HG02759 (cell line): ENCODE measurements around the gene OSBP2.
A peak's percentile ranks its signal among the peaks of the same experiment; 100 is the strongest.

Source experiments
- ATAC-seq: cut with Tn5 transposase; IDR thresholded peaks from one replicate; pipeline ENCODE4 v1.9.1; 2021; ENCODE audit warnings: mild to moderate bottlenecking, moderate library complexity; ENCODE audit not compliant: unreplicated experiment

OSBP2 gene, protein sequence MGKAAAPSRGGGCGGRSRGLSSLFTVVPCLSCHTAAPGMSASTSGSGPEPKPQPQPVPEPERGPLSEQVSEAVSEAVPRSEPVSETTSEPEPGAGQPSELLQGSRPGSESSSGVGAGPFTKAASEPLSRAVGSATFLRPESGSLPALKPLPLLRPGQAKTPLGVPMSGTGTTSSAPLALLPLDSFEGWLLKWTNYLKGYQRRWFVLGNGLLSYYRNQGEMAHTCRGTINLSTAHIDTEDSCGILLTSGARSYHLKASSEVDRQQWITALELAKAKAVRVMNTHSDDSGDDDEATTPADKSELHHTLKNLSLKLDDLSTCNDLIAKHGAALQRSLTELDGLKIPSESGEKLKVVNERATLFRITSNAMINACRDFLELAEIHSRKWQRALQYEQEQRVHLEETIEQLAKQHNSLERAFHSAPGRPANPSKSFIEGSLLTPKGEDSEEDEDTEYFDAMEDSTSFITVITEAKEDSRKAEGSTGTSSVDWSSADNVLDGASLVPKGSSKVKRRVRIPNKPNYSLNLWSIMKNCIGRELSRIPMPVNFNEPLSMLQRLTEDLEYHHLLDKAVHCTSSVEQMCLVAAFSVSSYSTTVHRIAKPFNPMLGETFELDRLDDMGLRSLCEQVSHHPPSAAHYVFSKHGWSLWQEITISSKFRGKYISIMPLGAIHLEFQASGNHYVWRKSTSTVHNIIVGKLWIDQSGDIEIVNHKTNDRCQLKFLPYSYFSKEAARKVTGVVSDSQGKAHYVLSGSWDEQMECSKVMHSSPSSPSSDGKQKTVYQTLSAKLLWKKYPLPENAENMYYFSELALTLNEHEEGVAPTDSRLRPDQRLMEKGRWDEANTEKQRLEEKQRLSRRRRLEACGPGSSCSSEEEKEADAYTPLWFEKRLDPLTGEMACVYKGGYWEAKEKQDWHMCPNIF

DNA sequence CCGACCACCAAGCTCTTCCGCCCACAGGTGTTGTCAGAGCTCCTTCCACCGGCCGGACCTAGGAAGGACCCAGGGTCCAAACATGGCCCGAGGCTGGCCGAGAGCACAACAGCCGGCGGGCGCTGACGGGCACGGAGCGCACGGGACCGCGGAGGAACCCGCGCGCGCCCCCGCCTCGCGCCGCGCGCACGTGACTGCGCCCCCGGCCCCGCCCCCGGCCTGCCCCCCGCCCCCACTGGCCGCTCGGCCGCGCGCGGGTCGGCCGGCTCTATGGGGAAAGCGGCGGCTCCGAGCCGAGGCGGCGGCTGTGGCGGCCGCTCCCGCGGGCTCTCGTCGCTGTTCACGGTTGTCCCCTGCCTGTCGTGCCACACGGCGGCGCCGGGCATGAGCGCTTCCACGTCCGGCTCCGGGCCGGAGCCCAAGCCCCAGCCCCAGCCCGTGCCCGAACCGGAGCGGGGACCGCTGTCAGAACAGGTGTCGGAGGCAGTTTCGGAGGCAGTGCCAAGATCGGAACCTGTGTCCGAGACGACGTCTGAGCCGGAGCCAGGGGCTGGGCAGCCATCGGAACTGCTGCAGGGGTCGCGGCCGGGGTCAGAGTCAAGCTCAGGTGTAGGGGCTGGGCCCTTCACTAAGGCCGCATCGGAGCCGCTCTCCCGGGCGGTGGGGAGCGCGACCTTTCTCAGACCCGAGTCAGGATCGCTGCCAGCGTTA, at the start of gene OSBP2:
Gene OSBP2, plus strand, starts transcription at position 235 of the 711 bp plus-strand sequence. Its CDS starts 36 bp downstream, at position 271.
- no peak for ATAC-seq

DNA sequence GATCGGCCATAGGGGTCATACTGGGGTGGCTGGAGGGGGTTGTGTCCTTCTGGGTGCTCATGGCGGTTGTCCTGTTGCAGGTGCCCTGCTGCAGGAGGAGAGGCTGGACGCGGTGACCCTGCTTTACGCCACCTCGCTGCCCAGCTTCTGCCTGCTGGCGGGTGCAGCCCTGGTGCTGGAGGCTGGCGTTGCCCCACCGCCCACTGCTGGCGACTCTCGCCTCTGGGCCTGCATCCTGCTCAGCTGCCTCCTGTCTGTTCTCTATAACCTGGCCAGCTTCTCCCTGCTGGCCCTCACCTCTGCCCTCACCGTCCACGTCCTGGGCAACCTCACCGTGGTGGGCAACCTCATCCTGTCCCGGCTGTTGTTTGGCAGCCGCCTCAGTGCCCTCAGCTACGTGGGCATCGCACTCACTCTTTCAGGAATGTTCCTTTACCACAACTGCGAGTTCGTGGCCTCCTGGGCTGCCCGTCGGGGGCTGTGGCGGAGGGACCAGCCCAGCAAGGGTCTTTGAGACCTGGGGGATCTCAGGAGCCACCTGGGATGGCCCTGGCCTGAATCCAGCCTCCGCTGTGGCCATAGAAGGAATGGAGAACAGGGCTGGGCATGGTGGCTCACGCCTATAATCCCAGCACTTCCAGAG, 48.0 kb upstream of the OSBP2 start:
- no peak for ATAC-seq

DNA sequence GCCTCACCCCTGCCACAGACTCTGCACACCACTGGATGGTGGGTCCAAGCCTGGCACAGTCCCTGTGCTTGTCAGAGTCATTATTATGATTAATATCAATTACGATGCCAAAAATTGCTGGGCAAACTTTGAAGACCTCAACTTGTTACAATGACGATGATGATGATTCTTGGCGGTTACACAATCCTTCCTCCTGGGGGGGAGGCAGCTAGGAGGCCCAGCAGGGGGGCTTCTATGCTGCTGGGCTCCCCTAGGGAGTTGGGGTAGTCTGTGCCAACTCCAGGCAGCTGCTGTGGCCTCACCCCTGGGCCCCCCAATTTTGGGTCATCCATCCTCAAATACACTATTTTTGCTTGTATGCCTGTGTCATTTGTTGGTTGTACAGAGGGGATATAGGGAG, 47.1 kb upstream of the OSBP2 start:
- no peak for ATAC-seq

DNA sequence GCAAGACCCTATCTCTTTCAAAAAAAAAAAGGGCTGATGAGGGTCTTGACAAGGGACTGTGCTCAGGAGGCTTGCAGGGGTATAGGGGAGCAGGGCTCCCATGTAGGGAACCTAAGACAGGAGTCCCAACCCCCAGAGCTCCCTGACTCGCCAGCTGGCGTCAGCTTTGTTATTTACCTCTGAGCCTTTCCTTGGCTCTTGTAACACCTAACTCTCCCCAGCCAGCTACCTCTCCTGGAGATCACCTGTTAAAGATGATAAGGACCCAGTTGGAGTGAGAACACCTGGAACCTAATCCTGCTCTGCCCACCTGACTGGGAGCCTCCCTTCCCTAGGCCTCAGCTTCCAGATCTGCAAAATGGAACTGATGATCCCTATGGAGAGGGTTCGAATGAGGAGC, 45.8 kb upstream of the OSBP2 start:
- no peak for ATAC-seq

DNA sequence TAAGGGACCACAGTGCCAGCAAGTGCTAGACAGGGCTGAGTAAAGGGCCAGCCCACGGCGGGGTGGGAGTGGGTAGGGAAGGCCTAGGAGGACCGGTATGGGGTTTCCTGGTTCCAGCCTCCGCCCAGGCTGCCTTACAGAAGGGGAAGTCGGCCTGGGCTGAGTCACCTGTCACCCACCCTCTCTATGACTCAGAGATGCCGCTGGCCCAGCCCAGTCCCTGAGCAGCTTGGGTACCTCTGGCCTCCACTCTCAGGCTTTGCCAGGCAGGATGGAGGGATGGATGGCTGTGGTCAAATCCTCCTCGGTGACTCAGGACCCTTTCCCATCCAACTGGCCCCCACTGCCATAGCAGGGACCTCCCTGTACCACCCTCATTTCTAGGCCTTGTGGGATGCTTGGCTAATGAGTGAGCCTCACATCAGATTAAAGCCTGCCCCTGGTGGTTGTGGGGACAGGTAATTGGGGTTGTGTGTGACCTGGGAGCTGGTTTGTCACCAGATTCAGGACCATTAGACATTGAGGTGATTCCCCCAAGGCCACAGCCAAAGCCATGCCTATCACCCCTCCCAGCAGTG, 45.2 kb upstream of the OSBP2 start:
- ATAC-seq: peak; percentile 90

DNA sequence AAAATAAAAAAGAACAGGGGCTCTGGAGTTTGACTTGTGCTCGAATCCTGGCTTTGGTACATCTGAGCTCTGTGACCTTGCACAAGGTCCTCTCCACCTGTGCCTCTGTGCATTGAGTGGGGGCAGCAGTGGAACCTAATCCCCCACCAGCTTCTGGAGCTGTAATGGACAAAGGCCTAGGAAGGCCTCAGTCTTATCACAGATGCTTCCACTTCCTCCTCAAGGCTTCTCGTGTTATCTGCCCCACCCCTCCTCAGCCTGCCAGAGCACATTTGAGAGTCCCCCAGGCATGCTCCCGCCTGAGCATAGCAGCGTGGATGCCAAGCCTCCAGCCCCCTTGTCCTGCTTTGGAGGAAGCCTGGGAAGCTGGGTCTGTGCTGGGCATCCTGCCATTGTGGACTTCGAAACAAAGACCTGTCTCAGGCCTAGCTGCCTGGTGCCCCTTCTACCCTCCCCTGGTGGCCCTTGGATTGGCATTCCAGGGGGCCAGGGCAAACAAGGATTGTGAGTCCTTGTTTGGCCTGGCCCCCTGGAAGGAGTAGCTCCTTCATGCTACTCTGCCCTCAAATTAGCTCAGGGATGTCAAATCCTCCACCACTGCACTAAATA, 44.1 kb upstream of the OSBP2 start:
- ATAC-seq: no peak

DNA sequence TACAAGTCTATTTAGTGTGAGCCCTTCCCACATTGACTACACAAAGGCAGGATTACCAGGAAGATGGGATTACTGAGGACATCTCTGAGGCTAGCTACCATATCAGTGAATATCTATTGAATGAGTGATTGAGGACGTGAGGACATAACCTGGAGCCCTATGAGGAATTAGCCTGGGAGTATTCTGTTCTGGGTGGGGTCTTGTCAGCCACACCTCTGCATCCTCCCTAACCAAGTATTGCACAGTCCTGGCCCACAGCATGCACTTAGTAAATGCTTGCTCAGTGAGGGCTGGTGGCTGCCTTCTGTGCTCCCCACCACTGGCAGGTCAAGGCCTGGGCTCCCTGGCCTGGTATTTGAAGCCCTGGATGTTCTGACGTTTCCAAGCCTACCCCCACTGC, 41.8 kb upstream of the OSBP2 start:
- ATAC-seq: no peak

DNA sequence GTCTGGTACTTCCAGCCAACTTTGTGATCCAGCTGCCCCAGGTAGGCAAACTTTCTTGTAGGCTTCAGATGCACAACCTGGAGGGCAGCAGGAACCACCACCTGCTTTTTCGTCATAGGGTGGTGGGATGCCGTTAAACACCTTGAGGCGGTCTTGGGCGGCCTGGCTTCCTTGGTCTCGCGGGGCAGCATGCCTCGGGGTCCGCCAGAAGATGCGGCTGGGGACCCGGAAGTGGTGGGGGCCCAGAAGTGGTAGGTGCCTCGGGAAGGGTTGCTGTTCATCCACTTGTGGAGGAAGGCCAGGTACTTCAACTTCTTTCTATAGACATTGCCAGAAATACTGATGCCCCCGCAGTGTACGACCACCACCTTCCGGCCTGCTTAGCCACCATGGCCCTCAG, 40.3 kb upstream of the OSBP2 start:
- no peak for ATAC-seq

DNA sequence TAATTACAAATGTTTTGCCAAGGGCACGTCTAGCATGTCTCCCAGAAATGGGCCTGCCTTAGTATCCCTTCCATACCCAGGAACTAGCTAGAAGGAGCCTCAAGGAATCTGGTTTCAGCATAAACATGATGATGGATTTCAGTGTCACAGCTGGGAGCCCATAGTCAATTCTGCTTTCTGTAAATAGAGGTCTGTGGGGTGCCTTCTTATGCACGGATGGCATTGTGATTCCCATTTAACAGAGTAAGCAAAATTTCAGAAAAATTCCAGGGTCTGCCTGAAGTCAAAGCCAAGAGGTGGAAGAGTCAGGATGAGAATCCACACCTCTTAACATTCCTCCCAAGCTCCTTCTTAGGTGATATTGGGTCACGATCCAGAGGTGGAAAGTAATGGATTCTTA, 39.1 kb upstream of the OSBP2 start:
- no peak for ATAC-seq

DNA sequence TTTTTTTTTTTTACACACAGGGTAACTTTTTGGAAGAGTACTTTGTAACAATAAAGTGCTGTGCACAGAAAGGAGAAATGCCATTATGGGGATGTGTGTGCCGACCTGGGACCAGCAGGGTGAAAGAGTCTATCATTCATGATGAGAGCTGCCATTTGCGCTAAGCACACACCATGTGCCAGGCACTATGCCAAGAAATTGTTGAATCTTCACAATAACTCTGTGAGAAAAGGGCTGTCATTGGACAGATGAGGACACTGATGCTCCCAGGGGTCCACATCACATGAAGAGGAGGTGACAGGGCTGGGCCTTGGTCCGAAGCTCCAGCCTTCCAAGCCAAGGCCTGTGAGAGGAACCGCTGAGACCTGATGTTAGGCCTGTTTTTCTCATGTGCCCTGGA, 32.6 kb upstream of the OSBP2 start:
- ATAC-seq: no peak

DNA sequence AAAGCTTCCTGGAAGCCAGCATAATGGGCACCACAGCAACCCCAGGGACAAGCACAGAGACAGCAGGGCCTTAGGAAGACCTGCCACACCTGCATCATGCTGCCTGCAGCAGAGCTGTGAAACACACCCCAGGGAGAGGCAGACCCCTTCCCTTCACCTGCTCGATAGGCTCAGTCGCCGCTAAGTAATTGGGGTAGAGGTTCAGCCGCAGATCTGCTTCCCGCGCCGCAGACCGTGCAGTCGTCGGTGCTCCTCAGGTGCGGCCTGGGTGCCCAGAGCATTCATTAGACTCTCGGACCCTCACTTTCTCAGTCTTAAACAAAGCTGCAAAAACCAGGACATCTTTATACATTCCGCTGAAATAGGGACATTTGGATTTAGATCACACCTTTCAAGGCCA, 29.9 kb upstream of the OSBP2 start:
- no peak for ATAC-seq

DNA sequence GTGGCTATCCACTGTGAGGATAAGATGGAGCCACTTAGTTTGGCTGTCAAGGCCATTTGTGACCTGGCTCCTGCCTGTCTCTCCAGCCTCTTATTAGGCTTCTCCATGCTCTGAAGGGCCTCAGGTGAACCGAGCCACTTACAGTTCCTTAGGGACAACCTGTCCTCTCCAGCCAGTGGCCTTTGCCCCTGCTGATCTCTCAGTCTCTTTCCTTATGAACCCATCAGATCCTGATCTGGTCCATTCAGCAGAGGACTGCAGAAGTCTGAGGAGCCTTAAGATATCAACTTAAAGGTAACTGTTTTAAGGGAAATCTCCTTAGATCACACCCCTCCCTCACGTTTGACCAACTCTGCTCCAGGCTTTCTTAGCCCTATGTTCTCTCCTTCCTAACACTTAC, 29.4 kb upstream of the OSBP2 start:
- ATAC-seq: no peak

DNA sequence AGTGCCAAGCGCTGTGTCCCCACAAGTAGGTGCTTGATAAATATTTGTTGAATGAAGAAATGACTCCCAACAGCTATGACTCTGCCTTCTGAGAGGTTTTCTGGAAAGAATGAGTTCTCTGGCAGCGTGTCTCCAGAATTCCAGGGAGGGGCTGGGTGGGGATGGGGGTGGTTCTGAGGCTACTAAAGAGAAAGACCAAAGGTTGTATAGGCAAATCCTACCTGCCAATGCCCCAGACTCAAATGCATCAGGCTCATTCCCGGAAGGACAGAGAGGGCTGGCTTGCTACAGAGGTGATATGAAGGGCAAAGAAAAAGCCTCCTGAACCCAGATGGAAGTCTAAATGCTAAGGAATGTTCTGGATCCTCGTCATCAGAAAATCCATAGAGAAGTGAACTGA, 28.9 kb upstream of the OSBP2 start:
- ATAC-seq: no peak

DNA sequence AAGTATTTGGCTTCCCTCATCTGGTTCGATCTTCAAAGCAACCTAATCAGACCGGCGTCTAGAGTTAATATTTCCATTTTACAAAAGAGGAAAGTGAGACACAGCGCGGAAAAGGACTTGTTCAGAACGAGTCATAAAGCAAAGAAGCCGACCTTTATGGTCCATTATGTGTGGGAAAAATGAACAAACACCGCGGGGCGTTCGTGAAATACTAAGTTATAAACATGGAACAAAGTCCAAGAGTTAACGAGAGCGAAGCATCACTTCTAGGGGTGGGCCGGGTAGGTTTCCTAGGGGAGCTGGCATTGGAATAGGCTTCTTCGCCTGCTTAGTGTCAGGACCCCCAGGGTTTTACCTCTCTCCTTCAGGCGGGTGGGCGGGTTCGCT, 27.6 kb upstream of the OSBP2 start:
- ATAC-seq: no peak

DNA sequence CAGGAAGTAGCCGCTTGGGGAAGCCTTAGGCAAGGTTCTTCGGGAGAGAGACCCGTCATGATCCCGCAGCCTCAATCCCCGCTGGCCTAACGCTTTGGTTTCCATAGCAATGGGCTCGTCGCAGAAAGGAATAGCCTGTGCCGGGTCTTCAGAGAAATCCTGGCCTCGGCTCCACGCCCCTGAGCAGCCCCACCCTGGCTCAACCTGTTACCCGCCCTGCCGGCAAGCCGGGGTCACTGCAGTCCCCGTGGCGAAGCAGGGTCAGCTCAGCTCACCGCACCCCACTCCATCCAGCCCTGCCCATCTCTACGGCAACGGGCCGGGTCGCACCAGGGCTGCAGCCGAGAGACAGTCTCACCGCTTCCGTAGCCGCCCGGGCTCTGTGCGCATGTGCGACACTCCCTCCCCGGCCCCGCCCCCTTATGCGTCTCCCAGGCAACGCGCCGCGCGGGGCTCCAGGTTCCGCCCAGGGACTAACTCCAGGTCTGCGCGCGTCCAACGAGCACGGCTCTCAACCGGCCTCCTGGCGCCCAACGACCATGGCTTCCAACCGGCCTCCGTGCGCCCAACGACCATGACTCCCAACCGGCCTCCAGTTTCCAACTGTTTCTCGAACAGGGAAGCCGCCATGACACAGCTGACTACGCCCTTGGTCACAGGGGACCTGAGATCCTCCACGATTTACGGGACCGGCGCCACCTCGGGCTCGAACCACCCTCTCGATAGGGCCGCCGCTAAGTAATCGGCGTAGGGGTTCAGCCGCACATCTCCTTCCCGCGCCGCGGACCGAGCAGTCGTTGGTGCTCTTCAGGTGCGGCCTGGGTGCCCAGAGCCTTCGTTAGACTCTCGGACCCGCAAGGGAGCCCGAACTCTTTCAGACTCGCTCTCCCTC, 26.9 kb upstream of the OSBP2 start, which contains the start of gene DUSP18:
Gene DUSP18, minus strand, starts transcription at position 382 of the 892 bp plus-strand sequence. CDS start 3,872 bp downstream, outside the sequence.
- ATAC-seq: peak; percentile 88

DNA sequence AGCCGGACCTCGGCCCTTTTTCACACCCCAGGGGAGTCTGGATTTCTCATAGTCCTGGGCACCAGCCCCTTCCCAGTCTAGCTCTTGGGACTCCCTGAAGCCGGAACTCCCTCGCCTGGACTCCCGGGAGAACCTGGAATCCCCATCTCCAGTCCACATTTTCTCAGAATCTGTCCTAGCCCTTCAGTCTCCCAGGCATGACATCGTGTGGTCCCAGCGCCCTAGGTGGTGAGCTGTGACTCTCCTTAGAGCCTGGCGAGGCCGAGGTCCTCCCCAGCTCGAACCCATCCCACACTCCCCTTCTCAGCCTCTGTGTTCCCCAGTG, 26.3 kb upstream of the OSBP2 start:
- no peak for ATAC-seq

DNA sequence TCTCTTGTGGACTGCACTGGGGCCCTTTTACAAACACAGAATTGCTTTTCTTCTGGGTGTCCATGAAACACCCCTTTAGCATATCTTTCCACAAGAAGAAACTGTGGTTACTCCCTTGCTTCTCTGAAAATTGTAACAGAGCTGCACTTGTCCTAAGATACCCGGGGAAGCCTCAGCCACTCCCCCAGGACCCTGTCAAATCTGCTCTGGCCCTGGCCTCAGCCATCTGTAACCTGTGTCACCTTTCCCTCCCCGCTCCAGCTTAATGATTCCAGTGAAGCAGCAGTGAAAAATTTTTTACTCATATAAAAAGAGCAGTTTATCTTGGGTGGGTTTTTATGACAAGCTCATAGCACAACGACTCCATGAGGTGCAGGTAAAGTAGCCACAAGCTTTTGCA, 23.6 kb upstream of the OSBP2 start:
- ATAC-seq: no peak

DNA sequence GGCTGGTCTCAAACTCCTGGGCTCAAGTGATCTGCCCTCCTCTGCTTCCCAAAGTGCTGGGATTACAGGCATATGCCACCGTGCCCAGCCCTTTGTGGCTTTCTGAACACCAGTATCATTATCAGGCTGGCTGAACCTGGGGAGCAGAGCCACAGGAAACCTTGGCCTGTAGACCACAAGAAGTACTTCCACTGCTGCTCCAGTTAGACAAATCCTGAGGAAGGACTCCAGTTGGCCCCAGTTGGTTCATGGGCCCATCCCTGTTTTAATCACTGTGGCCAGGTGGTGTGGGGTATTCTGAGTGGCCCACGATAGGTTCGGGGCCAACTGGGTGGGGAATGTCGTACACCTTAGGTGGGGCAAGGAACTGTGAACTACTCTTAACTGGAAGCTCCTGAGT, 21.5 kb upstream of the OSBP2 start:
- no peak for ATAC-seq

DNA sequence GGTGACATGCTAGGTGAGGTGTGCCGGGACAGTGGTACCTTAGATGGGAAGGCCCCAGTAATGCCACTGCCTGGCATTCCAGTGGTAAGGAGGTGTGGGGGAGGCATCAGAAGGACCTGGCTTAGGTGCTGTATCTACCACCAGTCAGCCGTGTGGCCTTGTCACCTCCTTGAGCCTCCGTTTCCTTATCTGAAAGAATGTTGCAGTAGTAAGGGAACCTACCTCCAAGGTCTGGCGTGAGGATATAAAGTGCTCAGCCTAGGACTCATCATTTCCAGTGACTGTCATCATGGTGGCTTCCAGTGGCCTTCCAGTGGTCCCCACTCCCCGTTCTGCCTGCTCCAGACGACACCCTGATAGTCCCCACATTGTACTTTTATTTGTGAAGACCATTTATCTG, 20.2 kb upstream of the OSBP2 start:
- no peak for ATAC-seq
